Activated T-helper 9 cell treated with anti-CD3 and anti-CD28 coated beads, Interleukin-2, amount 50 U/mL, for 16 hours (primary cell): Measurements from ENCODE around the gene HOXA2.

ENCODE experiments used
- DNase-seq: peaks from one replicate; pipeline ENCODE4 v3.0.0-alpha.2; 2020; ENCODE audit warnings: low read depth

Gene HOXA2

DNA sequence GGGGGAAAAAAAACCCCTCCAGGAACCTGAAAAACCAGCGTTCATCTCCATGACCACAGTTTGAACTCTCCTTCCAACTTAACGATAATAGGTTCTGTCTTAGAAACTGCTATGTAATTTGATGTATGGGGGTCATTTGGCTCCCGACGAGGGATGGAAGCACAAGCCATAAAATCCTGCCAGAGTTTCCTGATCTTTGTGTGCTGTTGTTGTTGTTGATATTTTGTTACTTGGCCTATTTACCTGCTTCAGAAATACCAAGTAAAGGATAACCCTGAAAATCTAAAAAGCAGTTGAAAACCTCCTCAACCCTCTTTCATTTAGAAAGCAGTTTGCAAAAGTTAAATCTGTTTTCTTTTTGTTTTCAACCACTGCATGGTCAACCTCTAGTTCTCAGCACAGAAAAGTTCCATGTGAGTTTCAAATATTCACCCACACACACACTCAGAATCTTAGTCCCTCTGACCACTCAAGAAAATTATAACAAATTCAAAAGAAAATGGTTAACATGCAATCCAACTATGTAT is 9.3 kb upstream of the HOXA2 start:
- DNase-seq, result no peak

DNA sequence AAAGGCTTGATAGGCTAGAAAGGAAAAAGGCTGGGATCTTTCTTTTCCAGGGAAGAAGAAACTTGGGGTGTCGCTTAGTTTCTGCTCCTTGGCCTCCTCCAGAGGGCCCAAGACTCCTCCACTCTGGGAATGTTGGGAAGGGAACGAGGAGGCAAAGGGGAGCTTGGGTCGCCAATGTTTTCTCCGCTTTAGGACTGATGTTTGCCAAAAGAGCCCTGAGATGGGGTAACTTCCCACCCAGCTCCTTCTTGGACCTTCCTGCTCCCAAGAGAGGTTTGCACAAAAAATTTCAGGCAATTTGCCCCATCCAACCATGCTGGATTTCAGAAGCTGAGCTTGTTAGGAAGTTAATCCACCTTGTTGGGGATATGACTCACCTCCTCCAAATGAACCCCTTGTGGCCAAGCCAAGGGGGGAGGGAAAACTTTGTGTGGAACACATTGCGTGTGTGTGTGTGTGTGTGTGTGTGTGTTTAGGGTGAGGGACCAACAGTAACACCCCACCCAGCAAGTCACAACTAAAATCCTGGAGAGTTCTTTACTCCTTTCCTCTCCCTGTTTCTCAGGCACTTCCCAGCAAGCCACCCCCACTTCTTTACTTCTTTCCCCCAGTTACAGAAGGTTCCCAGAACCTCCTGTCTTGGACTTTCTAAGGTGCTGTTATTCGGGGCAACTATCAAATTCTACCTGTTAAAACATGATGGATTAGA is 8.7 kb upstream of the HOXA2 start:
- DNase-seq, result no peak

DNA sequence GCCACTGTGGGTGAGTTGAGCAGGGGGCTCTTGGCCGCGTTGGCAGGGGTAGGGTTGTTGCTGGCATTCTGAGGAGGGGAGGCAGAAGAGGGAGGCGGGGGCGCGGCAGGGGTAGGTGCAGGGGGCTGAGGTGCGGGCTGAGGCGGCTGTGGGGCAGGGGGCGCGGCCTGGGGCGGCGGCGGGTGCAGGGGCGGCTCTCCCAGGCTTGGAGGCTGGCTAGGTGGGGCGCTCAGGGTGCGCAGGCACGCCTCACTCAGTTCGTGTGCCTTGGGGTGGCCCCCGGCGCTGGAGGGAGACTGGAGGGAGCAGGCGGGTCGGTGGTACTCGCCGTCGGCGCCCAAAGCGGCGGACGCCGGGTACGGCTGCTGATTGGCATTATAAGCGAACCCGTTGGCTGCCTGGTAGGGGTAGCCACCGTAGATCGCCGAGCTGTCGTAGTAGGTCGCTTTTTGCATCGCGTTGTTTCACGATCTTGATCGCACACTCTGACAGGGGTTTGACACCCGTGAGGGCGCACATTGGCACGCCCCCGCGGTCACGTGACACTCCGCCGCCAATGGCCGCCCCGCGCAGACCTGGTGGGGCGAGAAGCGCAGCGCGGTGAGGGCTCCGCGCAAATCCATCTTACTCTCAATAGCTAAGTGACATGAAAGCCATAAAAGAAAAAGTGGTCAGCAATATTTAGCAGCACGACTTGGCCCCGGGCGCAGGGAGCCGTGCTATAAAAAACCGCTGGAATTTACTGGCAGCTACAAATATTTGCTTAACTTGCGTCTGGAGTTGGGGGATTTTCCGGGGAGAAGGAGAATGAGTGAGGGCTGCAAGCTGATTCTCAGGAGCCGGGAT is 7.9 kb upstream of the HOXA2 start:
- no peak for DNase-seq

DNA sequence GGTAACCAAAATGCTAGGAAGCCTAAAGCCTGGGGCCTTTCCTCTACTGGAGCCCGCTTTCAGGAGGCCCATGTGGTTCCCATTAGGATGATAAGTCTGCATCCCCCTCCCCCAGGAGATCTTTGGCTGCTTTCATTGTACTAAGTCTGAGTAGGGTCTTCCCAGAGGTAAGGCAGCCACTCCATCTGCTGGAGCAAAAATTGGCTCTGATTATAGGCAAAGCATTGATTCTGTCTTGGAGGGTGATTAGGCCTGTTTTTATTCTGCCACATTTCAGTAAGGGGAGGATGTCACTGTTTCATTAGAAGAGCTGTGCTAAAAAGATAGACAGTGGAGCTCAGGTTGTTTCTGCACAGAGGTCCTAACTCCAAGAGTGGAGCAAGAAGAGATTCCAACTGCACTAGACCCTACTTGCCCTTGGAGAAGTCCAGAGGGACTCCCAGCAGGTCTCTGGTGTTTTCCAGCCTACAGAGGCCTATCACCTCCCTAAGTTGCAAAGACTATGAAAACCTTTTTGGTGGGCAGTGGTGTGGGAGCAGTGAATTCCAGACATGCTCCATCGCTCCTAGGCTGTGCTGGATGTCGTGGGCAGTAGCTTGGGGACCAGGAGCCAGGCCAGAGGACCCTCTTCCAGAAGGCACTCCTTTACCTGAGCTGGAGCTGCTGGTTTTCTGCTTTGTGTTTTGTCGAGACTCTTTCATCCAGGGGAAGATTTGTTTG is 7.1 kb upstream of the HOXA2 start:
- no peak for DNase-seq

DNA sequence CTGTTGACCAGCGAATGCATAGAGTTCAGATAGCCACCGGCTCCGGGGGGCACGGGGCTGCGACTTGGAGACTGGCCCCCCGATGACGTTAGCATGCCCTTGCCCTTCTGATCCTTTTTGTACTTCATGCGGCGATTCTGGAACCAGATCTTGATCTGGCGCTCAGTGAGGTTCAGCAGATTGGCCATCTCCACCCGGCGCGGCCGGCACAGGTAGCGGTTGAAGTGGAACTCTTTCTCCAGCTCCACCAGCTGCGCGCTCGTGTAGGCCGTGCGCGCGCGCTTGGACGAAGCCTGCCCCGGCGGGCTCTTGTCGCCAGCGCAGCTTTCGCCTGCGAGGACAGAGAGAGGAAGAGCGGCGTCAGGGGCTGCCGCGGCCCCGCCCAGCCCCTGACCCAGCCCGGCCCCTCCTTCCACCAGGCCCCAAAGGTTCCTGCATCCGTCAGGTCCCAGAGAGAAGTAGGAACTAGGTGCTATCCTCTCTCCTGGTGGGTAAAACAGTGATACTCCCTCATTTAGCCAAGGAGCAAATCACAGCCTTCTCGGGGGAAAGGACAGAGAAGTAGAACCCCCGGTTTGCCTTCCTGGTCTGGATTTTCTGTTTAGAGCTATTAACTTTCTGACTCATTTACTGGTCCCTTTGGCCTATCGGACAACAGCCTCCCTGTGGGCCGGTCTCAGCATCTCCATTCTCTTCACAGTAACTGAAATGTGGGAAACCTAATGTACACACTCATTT is 6.1 kb upstream of the HOXA2 start:
- no peak for DNase-seq

DNA sequence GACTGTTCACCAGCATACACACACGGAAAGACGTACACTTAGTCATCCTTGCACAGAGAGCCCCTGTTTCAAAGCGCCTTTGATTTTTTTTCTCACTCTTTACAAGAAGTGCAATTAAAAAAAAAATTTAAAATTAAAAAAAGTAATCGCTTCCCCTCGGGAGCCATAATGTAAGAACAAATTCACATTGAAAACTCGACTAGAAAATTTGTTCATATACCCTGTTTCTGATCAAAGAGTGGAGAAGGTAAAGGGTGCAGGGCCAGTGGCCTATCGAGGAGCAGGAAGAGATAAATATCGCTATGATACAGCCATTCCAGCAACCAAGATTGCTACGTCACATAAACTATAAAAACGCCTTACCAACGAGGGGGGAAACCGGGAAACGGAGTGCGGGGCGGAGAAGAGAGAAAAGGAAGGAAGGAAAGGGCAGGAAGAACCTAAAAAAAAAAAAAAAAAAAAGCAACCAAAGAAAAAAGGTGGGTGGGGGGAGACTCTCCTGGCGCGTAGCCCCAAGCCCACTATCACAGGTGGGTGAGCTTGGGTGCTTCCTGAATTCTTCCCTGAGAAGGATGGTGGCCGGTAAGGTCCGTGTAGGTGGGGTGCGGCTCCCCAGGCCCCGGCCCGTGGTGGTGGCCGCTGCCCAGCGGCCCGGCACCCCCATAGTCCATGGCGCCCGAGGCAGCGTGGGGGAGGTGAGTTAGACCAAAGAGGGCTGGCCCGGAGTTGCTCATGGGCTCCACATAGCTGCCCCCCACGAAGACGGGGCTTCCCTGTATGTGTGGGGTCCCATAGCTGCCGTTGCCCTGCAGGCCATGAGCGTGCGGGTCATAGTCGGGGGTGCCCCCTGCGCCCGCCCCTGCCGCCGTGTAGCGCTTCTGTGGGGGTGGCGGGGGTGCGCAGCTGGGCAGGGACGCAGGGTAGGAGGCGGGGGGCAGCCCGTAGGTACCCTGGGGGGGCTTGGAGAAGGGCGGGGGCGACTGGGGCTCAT is 5.2 kb upstream of the HOXA2 start:
- DNase-seq, result no peak

DNA sequence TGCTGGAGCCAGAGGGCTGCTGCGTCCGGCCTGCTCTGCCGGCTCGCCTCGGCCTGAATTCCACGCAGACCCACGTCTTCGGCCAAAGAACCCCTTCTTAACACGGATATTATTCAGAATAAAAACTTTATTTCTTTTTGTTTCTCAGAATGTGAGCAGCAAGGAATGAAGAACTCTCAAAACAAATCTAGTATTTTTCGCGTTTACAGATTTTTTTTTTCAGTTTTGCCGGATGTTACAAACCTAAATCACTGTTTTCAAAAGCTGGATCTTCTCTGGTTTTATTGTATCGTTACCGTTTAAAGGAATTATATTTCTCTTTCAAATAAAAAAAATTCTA is 4.4 kb upstream of the HOXA2 start:
- no peak for DNase-seq

DNA sequence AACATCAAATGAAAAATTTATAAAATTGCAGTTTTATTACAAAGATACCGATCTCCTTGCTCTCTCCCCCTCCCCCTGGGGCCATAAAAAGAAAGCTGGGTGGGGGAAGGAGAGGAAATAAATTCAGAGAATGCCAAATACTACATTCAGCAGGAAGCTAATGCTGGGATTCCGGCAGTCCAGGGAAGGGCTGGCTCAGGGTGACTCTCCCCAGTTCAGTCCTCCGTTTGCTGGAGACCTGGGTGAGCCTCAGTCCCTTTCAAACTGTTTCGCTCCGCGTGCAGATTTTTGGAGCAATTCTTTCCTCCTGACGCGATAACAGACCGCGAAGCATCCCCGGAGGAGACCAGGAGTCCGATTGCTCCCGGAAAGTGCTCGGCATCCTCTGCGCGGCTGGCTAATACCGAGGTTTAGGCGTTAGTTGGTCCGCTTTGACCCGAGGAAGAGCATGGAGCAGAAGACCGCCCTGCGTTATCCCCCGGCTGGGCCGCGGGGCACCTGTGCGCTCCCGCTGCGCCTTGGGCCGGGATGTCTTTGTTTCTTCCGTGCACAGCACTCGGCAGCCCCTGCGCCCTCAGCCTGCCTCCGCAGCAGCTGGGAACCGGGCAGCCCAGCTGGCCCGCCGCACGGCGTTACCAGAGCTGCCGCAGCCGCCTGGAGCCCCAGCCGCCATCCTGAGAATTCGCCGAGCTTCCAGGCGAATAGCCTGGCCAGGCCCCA is 3.9 kb upstream of the HOXA2 start:
- DNase-seq, result no peak

DNA sequence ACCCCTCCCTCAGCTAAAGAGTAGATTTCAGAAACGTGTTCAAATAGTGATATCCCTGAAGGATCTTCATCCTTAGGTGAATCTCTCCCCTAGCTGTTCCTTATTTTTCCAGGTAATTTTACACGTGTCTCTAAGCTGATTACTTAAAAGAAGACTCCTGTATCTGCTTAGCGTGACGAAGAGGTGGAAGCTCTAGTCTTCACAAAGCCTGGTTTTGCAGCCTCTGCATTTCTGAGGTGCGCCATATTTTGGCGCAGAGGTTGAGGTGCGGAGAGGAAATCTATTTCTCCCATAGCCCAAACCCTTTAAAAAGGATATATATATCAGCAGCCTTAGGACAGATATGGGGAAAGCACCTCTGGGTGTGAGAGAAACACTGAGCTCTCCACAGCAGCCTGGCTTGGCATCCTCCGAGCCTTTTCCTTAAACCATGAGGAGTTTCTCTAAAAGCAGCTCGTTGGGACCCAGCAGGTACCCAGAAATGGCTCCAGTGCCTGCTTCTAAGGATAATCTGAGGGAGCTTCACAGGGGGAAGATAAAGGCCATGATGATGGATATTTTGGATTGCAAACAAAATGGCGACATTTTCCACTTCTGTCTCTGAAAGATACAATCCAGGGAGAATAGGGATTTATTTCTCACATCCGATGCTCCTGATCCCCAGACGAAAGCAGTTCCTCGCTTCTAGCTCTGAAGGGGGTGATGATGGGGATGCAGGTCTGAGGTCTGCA is 3.0 kb upstream of the HOXA2 start:
- DNase-seq, result no peak

DNA sequence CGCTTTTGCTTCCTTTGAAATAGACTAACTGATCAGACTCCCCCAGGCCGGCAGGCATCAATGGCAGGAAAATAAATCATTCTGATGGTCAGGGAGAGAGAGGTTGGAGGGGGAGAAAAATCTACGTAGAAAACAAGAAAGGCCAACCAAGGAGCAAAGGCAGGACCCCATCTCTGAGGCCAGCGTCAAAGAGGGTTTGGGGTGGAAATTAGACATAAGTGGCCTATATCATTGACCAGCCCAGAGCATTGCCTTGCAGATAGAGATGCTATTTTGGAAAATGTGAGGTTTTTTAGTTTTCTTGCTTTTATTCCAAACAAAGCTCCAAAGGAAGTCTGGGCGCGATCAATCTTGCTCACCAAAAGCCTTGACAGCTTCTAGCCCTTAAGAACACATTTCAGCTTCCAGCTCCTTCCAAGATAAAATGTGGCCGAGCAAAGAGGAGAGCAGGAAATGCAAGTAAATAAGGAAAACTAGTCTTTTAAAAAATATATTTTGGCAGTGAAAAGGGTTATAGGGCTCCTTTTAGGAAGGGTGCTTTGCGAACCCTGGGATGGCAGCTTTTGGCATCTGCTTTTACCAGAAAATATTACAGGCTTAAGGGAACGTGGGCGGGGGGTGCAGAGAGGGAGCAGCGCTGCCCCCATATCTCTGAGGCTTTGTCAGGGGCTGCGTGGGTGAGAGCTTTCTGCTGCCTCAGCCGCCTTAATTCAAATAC is 2.0 kb upstream of the HOXA2 start:
- DNase-seq, result no peak

DNA sequence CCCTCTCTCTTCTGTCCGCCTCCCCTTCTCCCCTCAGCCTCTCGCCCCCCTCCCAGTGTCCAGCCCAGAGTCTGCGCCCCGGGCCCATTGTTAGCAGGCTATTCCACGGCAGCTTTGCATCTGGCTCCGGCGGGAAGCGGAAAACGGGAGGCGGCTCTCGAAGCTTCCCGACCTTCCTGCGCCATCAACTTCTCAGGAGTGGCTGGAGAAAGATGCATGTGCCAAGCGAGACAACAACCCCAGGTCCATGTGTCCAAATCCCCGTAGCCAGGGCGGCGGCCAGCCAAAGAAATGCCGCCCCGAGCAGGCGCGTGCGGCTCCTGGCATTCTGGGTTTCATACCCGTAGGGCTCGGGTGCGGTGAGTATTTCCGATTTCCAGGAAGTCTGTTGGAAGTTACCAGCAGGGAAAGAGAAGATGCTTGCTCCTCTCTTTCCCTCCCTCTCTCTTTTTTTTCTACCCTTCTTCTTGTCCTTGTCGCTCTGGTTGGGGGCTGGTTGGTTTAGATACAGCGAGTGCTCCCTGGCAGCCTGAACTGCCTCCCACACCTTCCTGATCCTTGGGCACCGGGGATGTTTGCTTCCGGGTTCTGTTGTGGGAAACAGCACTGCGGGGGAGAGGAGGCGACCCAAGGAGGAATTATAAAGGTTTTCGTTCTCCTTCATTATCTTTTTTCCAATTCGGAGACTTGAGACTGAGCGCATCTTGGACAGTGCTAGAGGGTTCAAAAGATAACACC is 1.2 kb upstream of the HOXA2 start:
- no peak for DNase-seq

DNA sequence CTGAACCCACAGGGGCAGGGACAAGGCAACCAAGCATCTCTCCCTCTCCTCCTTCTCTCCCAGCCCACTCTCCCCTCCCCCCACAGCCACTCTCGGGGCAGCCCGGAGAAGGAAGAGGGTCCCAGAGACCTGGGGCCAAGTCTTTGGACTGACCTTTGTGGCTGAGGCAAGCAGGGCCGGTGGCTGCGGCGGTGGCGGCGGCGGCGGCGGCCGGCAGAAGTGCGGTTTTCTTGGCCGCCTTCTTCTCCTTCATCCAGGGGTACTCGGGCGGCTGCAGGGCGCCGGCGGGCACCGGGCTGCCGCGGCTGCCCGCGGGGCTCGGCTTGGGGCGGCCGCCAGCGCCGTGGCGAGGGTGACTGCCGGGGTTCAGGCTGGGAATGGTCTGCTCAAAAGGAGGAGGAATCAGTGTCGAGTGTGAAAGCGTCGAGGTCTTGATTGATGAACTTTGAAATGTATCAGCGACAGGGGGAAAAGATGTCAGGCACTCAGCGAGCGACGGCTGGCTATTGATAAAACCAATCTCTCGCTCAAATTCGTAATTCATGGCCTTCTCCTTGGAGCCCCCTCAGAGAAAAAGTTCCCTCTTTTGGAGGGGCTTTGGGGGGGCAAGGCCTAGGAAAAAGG is 414 bp downstream of the HOXA2 start:
- no peak for DNase-seq

DNA sequence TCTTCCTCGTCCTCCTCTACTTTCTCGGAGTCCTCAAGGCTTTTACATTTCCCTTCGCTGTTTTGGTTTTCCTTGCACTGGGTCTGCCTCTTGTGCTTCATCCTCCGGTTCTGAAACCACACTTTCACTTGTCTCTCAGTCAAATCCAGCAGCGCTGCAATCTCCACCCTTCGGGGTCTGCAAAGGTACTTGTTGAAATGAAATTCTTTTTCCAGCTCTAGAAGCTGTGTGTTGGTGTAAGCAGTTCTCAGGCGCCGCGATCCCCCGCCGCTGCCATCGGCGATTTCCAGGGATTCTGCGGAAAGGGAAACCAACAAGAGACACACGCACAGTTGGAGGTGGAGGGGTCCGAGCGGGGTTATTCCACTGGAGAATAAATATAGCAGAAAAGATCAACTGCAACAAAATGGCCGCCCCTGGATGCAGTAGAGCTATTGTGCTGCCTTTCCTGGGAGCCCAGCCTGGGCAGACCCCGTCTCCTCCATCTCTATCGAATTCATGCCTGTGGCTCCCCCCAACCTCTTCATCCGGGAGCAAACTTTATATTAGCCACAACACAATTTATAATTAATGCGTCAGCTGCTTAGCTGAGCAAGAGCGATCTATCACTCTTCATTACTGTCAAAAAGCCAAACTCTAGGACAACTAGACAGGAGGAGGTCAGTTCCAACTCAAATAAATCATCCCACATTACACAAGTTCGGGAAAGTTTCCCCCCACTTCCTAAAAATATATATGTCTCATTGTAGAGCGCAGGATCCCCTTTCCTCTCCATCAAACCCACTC is 1.1 kb downstream of the HOXA2 start:
- no peak for DNase-seq

DNA sequence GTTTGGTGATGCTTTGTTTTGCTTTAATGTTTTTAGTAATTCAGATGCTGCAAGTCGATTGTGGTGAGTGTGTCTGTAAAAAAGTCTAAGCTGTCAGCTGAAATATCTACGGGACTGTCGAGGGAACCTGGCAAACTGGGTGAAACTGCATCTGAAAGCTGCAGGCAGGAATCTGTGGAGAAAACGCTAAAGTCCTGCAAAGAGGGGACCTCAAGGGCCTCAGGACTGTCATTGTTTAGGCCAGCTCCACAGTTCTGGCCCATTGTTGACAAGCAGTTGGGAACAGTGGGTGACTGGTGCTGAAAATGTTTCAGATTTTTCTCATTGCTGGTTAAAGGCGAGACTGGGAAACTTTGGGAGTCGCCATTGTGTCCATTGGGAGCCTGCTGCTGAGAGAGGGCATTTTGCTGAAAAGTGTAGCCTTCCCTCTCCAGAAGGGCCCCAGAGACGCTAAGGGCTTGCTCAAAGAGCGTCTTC is 1.8 kb downstream of the HOXA2 start:
- no peak for DNase-seq

DNA sequence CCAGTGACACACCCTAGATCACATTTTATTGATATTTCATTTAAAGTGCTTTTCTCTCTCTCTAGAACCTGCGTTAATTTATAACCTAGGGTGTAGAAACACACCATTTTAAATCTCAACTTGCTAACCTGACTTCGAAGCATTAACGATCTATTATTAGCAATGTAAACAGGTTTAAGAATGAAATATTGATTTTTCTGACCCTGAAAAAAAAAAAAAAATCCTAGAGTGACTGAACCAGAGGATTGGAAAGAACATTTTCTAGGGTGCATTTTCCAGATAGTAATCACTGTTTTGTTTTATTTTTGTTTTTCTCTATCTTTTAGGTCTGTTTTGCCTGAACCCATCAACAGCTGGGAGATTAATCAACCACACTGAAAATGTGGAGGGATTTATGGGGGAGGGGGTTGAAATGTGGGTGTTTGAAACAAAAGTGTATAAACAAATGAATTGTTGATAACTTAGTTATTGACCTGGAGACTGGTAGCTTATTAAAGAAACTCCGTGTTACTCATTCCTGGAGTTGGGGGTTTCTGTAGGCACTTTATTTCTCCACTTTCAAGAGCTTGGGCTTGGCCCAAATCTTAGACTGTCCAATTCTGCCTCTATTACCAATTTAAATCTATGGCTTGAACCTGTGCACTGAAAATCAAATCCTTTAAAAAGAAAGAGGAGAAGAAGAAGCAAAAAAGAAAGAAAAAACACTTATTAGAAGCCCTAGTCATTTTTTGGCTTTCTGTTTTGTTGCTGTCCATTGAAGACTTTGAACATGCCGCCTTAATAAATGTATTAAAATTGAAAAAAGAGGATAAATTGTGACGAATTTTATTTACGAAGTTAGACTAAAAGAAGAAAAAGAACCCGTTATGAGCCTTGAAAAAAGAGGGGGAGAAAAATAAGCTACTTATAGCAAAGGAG is 2.8 kb downstream of the HOXA2 start:
- DNase-seq, result no peak
